Lung (tissue), 12 donors: ENCODE data around the gene NR3C1. TPM values are rescaled to one million over a fixed set of nuclear protein-coding genes. Genes with fewer than 3 reads are reported as not detected.
"Not testable (repeated sequence)": the region's sequence is repeated elsewhere in the genome, so short reads cannot be mapped to it uniquely, and the experiment has no call there.

Experiments used
- ATAC-seq: fragments of 200-7000 bp; cut with Tn5 transposase; one replicate; pipeline ENCODE4 v1.9.1; 2020; ENCODE audit warnings: moderate number of reproducible peaks; ENCODE audit not compliant: insufficient read depth, low FRiP score
- DNase-seq, 3 donors: peaks; one replicate each; pipeline ENCODE4 v3.0.0-alpha.2; 2013 to 2017
- H3K27ac ChIP-seq, 2 donors: one replicate each; pipeline ENCODE4 v1.5.1; 2013; ENCODE audit warnings: mild to moderate bottlenecking in 2 of 2, moderate library complexity in 2 of 2, control low read depth in 1 of 2, inconsistent platforms in 1 of 2, low read depth in 1 of 2, low read length in 1 of 2
- H3K27me3 ChIP-seq, 3 donors: one replicate each; pipeline ENCODE4 v1.5.1; 2013; ENCODE audit warnings: low read length in 2 of 3; ENCODE audit not compliant: control insufficient read depth in 3 of 3, insufficient read depth in 3 of 3
- H3K36me3 ChIP-seq, 4 donors: one replicate each; pipeline ENCODE4 v1.5.1; 2013; ENCODE audit warnings: low read length in 4 of 4, mild to moderate bottlenecking in 1 of 4, moderate library complexity in 1 of 4; ENCODE audit not compliant: control insufficient read depth in 4 of 4, insufficient read depth in 4 of 4
- H3K4me1 ChIP-seq, 5 donors: one replicate each; pipeline ENCODE4 v1.5.1; 2013; ENCODE audit warnings: low read length in 5 of 5, mild to moderate bottlenecking in 2 of 5, moderate library complexity in 1 of 5; ENCODE audit not compliant: control insufficient read depth in 5 of 5, insufficient read depth in 5 of 5
- H3K4me3 ChIP-seq: one replicate; pipeline ENCODE4 v1.5.1; 2013; ENCODE audit warnings: mild to moderate bottlenecking, control low read depth, moderate library complexity
- H3K9ac ChIP-seq, 2 donors: one replicate each; pipeline ENCODE4 v1.5.1; 2013; ENCODE audit warnings: low read length in 2 of 2, control low read depth in 1 of 2; ENCODE audit not compliant: insufficient read depth in 1 of 2
- H3K9me3 ChIP-seq, 4 donors: one replicate each; pipeline ENCODE4 v1.5.1; 2013; ENCODE audit warnings: low read length in 3 of 4, mild to moderate bottlenecking in 1 of 4, moderate library complexity in 1 of 4; ENCODE audit not compliant: control insufficient read depth in 4 of 4, insufficient read depth in 3 of 4
- WGBS, 2 donors: extraction: QIAGEN DNeasy Blood & Tissue Kit; methylation state at CpG; one replicate each; pipeline ENCODE4 v1.1.7; 2013; 5-methylcytosine and 5-hydroxymethylcytosine counted together
- polyA plus RNA-seq, 2 donors: library from polyadenylated mRNA; stranded (reverse); fragments of 200-250 nt; gene quantifications; one replicate each; pipeline ENCODE4 v1.2.1, GENCODE V29; 2013
- total RNA-seq, 2 donors: library from RNA; depleted of rRNA in 1 of 2; stranded (reverse); fragments of >200 nt in 1 of 2; gene quantifications; one replicate each; pipeline ENCODE4 v1.2.1, GENCODE V29; 2014 to 2021
- TF ChIP-seq, protein P1 (sequence below): IDR thresholded peaks from 2 replicates; pipeline ENCODE4 v1.5.1; 2012; ENCODE audit warnings: mild to moderate bottlenecking; ENCODE audit errors: control extremely low read depth, extremely low read depth
- donor health status: control.
- donor health status: control.
- donor health status: Bipolar disorder and iron deficiency.
- donor health status: healthy.
- donor health status: DM: yes; HTN: yes; CAD: no.

Gene NR3C1
- total and polyA plus RNA-seq, 4 donors, result 21.6 to 103 (median 48.2) TPM

GRCh38 chr5:143336485-143336884, 67.0 kb downstream of the NR3C1 start:
- Histone ChIP-seq H3K4me1 (peaks cover 0 to 22% (median 0%) of the 10 kb centered on the region in 5 donors), H3K9me3 (no peaks in the 10 kb centered on the region), H3K27me3 (no peaks in the 10 kb centered on the region), H3K27ac (peak overlapping the region; percentile 14 to 17), H3K4me3 (no peak overlapping the region), H3K36me3 (no peaks in the 10 kb centered on the region), H3K9ac (no peak overlapping the region)
- ATAC-seq (no peak), DNase-seq (no peak)
- TF ChIP-seq, protein P1, sequence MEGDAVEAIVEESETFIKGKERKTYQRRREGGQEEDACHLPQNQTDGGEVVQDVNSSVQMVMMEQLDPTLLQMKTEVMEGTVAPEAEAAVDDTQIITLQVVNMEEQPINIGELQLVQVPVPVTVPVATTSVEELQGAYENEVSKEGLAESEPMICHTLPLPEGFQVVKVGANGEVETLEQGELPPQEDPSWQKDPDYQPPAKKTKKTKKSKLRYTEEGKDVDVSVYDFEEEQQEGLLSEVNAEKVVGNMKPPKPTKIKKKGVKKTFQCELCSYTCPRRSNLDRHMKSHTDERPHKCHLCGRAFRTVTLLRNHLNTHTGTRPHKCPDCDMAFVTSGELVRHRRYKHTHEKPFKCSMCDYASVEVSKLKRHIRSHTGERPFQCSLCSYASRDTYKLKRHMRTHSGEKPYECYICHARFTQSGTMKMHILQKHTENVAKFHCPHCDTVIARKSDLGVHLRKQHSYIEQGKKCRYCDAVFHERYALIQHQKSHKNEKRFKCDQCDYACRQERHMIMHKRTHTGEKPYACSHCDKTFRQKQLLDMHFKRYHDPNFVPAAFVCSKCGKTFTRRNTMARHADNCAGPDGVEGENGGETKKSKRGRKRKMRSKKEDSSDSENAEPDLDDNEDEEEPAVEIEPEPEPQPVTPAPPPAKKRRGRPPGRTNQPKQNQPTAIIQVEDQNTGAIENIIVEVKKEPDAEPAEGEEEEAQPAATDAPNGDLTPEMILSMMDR, result no peak
- 89 to 95% methylated on average over 6 of the region's 6 CpGs for WGBS, 2 donors

- 90% methylated on average over 3 of the region's 3 CpGs for WGBS, 2 donors
- Histone ChIP-seq H3K9ac (no peak overlapping the region), H3K27ac (no peak overlapping the region), H3K9me3 (no peaks in the 10 kb centered on the region), H3K4me3 (no peak overlapping the region), H3K36me3 (no peaks in the 10 kb centered on the region), H3K4me1 (peaks cover 0 to 21% (median 0%) of the 10 kb centered on the region in 5 donors), H3K27me3 (no peaks in the 10 kb centered on the region)
- TF ChIP-seq, protein P1, result no peak
- ATAC-seq (no peak), DNase-seq (no peak)
Measured at GRCh38 chr5:143334903-143335302, 68.6 kb downstream of the NR3C1 start.

DNA sequence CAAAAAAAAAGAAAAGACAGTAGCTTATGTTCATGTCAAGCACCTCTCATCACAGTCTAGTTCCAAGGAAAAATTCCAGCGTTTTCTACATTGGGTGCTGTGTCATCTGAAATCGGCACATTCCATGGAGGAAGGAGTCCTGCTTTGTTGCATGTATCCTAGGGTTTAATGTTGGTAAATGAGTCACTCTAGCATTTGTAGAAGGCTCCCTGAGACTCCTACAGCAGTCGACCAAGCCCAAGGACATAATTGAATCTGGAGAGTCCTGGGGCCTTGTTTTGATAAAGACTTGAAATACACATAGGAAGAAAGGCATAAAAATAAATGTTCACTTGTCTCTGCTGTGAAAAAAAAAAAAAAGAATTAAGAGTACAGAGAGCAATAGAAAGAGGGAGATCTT, 69.1 kb downstream of the NR3C1 start:
- not testable (repeated sequence) for DNase-seq, H3K4me3 ChIP-seq, H3K27me3 ChIP-seq, ATAC-seq, H3K27ac ChIP-seq, H3K9ac ChIP-seq, H3K36me3 ChIP-seq, H3K9me3 ChIP-seq
- H3K4me1 ChIP-seq, result peaks cover 0 to 21% (median 0%) of the 10 kb centered on the region in 5 donors
- WGBS, 2 donors, result 82 to 92% methylated on average over 3 of the region's 3 CpGs

GRCh38 chr5:143331956-143332355, 71.5 kb downstream of the NR3C1 start:
- Histone ChIP-seq H3K4me3 (no peak overlapping the region), H3K4me1 (peaks cover 0 to 19% (median 1%) of the 10 kb centered on the region in 5 donors), H3K36me3 (no peaks in the 10 kb centered on the region), H3K9me3 (peaks cover 0 to 3% (median 0%) of the 10 kb centered on the region in 4 donors), H3K27ac (no peak overlapping the region), H3K27me3 (no peaks in the 10 kb centered on the region), H3K9ac (no peak overlapping the region)
- TF ChIP-seq, protein P1, result no peak
- WGBS, 2 donors, result 84 to 87% methylated on average over 1 of the region's 1 CpG
- ATAC-seq (no peak), DNase-seq (no peak)
